ENCODE data around the gene HDDC3.

GRCh38 chr15:90886291-90886614 is 46.1 kb downstream of the HDDC3 start:
- TF ChIP-seq CTCF (conservative IDR thresholded peaks at IDR 0.05 in 1 of 2, IDR thresholded peaks at IDR 0.05 in 1 of 2; ENCODE audit: low read depth in 1 of 2, low read length in 2 of 2) (no peak), EZH2 (IDR thresholded peaks at IDR 0.05; ENCODE audit: low read length, missing control alignments) (no peak)
